ENCODE measurements around the gene ATP8B3. TPM values are rescaled to one million over a fixed set of nuclear protein-coding genes. Genes with fewer than 3 reads are reported as not detected.

The ATP8B3 gene
- total and polyA plus RNA-seq, 2 experiments from 2014 or later = 2.1 to 6.0 TPM

DNA sequence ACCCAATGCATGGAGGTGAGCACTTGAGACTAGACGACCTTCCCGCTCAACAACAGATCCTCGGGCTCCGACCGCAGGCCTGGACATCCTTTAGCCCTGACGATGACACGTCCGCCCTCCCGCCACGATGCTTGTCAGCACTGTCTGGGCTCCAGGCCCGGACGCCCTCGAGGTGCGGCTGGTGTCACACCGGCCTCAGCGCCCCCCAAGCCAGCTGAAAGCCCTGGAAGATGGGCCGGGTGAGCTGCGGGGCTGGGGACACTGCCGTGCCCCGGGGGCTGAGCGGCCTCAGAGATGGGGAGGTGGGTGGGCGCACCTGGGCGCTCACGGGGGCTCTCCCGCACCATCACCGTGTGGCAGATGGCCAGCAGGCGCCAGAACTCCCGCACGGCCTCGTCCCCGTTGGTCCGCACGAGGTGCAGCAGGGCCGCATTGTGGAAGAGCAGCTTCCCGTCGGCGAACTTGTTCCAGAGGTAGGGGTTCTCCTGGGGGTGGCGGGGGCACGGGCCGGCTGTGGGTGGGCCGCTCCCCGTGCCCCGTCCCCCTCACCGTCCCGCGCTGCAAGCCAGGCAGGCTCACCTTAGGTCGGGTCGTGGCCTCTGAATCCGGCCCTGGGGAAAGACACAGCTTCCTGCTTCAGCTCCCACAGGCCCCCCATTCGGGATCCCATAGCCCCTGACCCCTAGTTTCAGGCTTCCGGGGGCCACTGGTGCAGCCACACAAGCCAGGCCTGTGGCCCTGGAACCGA, 15.5 kb downstream of the ATP8B3 start (continued):
- TF ChIP-seq, protein P1, sequence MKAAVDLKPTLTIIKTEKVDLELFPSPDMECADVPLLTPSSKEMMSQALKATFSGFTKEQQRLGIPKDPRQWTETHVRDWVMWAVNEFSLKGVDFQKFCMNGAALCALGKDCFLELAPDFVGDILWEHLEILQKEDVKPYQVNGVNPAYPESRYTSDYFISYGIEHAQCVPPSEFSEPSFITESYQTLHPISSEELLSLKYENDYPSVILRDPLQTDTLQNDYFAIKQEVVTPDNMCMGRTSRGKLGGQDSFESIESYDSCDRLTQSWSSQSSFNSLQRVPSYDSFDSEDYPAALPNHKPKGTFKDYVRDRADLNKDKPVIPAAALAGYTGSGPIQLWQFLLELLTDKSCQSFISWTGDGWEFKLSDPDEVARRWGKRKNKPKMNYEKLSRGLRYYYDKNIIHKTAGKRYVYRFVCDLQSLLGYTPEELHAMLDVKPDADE (IDR thresholded peaks at IDR 0.05) = no peak
- no peak for TF ChIP-seq POLR2AphosphoS5 (IDR thresholded peaks at IDR 0.05; ENCODE audit: low read depth)
- no peak for TF ChIP-seq EZH2phosphoT487 (IDR thresholded peaks at IDR 0.05; ENCODE audit: unreplicated experiment)
- TF ChIP-seq CREB1 (CRISPR knock-in tag; IDR thresholded peaks at IDR 0.05; ENCODE audit: low read depth) = no peak
- TF ChIP-seq, protein P2, sequence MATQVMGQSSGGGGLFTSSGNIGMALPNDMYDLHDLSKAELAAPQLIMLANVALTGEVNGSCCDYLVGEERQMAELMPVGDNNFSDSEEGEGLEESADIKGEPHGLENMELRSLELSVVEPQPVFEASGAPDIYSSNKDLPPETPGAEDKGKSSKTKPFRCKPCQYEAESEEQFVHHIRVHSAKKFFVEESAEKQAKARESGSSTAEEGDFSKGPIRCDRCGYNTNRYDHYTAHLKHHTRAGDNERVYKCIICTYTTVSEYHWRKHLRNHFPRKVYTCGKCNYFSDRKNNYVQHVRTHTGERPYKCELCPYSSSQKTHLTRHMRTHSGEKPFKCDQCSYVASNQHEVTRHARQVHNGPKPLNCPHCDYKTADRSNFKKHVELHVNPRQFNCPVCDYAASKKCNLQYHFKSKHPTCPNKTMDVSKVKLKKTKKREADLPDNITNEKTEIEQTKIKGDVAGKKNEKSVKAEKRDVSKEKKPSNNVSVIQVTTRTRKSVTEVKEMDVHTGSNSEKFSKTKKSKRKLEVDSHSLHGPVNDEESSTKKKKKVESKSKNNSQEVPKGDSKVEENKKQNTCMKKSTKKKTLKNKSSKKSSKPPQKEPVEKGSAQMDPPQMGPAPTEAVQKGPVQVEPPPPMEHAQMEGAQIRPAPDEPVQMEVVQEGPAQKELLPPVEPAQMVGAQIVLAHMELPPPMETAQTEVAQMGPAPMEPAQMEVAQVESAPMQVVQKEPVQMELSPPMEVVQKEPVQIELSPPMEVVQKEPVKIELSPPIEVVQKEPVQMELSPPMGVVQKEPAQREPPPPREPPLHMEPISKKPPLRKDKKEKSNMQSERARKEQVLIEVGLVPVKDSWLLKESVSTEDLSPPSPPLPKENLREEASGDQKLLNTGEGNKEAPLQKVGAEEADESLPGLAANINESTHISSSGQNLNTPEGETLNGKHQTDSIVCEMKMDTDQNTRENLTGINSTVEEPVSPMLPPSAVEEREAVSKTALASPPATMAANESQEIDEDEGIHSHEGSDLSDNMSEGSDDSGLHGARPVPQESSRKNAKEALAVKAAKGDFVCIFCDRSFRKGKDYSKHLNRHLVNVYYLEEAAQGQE (IDR thresholded peaks at IDR 0.05; ENCODE audit: unreplicated experiment) = no peak

DNA sequence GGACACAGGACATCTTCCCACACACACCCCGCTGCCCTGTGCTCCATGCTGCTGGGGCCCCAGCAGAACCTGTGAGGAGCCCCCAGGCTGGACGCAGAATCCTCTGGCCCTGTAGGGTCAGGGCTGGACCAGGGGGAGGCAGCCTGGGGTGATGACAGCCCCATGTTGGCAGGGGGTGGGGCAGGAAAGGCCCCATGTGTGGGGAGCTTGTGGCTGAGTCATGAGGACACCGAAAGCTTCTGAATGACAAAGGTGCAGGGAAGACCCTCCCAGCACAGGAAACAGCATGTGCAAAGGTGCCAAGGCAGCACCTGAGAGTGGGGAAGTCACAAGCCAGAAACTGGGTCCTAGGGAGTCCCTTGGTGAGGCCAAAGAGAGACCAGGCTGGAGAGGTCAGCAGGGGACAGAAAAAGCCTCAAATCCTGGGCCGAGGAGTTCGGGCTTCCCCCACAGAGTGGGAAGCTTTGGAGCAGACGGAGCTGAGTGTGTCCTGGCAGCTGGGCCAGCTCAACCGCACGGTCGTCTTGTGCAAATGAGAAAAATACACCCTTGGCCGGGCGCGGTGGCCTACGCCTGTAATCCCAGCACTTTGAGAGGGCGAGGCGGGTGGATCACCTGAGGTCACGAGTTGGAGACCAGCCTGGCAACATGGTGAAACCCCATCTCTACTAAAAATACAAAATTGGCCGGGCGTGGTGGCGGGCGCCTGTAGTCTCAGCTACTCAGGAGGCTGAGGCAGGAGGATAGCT, 17.5 kb downstream of the ATP8B3 start:
- Mint-ChIP-seq H3K4me3 (no peak overlapping the region), H3K27me3 (ENCODE audit: insufficient read depth, low read depth, poor library complexity) (peaks cover 12% of the 10 kb centered on the region), H3K9me3 (peaks cover 12% of the 10 kb centered on the region; the same call in 2 of the 3 replicates), H3K27ac (no peak overlapping the region), H3K4me1 (peaks cover 13% of the 10 kb centered on the region), H3K36me3 (ENCODE audit: low read depth) (no peaks in the 10 kb centered on the region)
- Histone ChIP-seq H3F3A (replicated peaks; ENCODE audit: low read depth) (peaks cover 7% of the 10 kb centered on the region; the same call in 1 of the 2 replicates), H3K36me3 (ENCODE audit: insufficient read depth) (no peaks in the 10 kb centered on the region), H3K27me3 (ENCODE audit: insufficient read depth) (peaks cover 2% of the 10 kb centered on the region), H3K4me3 (no peak overlapping the region), H3K27ac (ENCODE audit: low read depth) (no peak overlapping the region), H3K9me2 (ENCODE audit: insufficient read depth) (no peaks in the 10 kb centered on the region), H3K79me2 (replicated peaks; ENCODE audit: insufficient read depth) (no peaks in the 10 kb centered on the region), H2AFZ (peak overlapping the region; percentile 47; the same call in 1 of the 2 replicates), H3K4me1 (ENCODE audit: insufficient read depth) (peaks cover 11% of the 10 kb centered on the region; the same call in 1 of the 2 replicates), H3K4me2 (no peak overlapping the region), H4K20me1 (replicated peaks; ENCODE audit: insufficient read depth) (no peaks in the 10 kb centered on the region)
- DNase-seq (ENCODE audit: low spot score) = peak; percentile 58
- ATAC-seq = peak; percentile 5; the same call in 1 of the 3 replicates
- TF ChIP-seq, protein P3, sequence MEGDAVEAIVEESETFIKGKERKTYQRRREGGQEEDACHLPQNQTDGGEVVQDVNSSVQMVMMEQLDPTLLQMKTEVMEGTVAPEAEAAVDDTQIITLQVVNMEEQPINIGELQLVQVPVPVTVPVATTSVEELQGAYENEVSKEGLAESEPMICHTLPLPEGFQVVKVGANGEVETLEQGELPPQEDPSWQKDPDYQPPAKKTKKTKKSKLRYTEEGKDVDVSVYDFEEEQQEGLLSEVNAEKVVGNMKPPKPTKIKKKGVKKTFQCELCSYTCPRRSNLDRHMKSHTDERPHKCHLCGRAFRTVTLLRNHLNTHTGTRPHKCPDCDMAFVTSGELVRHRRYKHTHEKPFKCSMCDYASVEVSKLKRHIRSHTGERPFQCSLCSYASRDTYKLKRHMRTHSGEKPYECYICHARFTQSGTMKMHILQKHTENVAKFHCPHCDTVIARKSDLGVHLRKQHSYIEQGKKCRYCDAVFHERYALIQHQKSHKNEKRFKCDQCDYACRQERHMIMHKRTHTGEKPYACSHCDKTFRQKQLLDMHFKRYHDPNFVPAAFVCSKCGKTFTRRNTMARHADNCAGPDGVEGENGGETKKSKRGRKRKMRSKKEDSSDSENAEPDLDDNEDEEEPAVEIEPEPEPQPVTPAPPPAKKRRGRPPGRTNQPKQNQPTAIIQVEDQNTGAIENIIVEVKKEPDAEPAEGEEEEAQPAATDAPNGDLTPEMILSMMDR (conservative IDR thresholded peaks at IDR 0.05; ENCODE audit: low read depth in 2 of 2) = 0 out of 4 replicates have a peak, but pooled peaks of 1 of the 2 experiments have one; percentile 26
- TF ChIP-seq, protein P1 (IDR thresholded peaks at IDR 0.05) = no peak

All from GM23338 (cell line).